GM10847 (cell line): ENCODE data around the gene PRR18.

Source experiments
- POLR2A ChIP-seq: IDR thresholded peaks from 2 replicates; pipeline ENCODE4 v1.6.1; 2011; ENCODE audit not compliant: insufficient read length; ENCODE audit errors: extremely low read depth

Gene PRR18

GRCh38 chr6:166338854-166339253, 30.7 kb upstream of the PRR18 start:
- no peak for TF ChIP-seq POLR2A

GRCh38 chr6:166336847-166337246, 28.7 kb upstream of the PRR18 start:
- no peak for TF ChIP-seq POLR2A

GRCh38 chr6:166335378-166336302, 27.4 kb upstream of the PRR18 start:
- no peak for TF ChIP-seq POLR2A

GRCh38 chr6:166334878-166335277, 26.7 kb upstream of the PRR18 start:
- no peak for TF ChIP-seq POLR2A

GRCh38 chr6:166333172-166333995, 25.2 kb upstream of the PRR18 start:
- TF ChIP-seq POLR2A = no peak

GRCh38 chr6:166331503-166332415, 23.6 kb upstream of the PRR18 start:
- TF ChIP-seq POLR2A = no peak

- TF ChIP-seq POLR2A = no peak
Measured at GRCh38 chr6:166330612-166331011, 22.4 kb upstream of the PRR18 start.

GRCh38 chr6:166325383-166326042, 17.3 kb upstream of the PRR18 start:
- TF ChIP-seq POLR2A = no peak

GRCh38 chr6:166323395-166323794, 15.2 kb upstream of the PRR18 start:
- no peak for TF ChIP-seq POLR2A

GRCh38 chr6:166318649-166319600, 10.7 kb upstream of the PRR18 start:
- TF ChIP-seq POLR2A = no peak

- TF ChIP-seq POLR2A = no peak
Measured at GRCh38 chr6:166318227-166318626, 10.0 kb upstream of the PRR18 start.

GRCh38 chr6:166317261-166318212, 9.3 kb upstream of the PRR18 start:
- TF ChIP-seq POLR2A = no peak
